GM21423 (cell line): ENCODE results near the gene YWHAB.

Source experiments
- ATAC-seq: cut with Tn5 transposase; IDR thresholded peaks from one replicate; pipeline ENCODE4 v1.9.1; 2021; ENCODE audit warnings: mild to moderate bottlenecking, moderate library complexity; ENCODE audit not compliant: unreplicated experiment

YWHAB gene

DNA sequence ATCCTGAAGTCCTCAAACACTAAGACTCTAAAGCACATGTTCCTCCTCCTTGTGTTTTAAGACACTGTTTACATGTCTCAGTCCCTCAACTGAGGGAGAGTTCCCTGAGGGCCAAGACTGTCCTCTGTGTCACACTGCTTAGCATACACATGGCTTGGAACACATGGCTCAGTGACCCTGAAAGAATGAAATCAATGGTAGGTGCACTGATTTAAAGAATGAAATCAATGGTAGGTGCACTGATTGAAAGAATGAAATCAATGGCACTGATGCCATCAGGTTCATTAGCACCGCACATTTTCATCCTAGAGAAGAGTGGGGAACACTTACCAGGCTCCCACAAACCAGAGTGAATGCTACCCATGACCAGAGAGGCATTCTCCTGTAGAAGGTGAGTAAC lies 64.9 kb downstream of the YWHAB start:
- no peak for ATAC-seq

DNA sequence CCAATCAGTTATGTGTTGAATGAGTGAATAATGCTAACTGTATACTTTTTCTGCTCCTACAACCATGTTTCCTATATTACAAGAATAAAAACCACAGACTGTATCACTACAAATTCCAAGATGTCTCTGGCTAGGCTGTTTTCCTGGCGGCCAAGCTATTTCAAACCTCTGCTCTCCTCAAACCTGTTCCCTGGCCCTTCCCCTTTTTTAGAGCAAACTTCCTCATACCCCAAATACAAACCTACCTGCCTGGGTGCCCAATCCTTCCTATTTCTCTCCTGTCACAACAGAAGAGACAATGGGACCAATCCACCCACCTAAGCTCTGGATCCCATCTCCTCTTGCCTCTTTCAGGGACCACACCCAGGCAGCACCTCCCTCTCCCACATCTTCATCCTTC lies 67.2 kb downstream of the YWHAB start:
- no peak for ATAC-seq

DNA sequence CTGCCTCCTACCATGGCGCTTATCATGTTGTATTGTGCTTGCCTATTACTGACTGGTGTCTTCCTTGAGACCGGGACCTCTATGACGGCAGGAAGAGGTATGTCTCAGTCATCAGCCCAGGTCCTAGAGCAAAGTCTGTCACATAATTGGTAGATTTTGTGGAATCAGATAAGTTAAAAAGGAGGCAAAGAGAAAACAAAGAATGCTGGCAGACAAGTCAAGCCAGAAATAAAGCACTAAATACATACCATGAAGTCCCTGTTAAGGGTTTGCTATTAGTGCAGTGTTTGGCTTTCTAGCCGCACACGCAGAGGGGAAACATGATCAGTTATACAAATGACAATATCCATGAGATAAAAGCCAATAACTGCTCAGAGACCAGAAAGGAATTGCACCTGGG lies 68.7 kb downstream of the YWHAB start:
- ATAC-seq = no peak

DNA sequence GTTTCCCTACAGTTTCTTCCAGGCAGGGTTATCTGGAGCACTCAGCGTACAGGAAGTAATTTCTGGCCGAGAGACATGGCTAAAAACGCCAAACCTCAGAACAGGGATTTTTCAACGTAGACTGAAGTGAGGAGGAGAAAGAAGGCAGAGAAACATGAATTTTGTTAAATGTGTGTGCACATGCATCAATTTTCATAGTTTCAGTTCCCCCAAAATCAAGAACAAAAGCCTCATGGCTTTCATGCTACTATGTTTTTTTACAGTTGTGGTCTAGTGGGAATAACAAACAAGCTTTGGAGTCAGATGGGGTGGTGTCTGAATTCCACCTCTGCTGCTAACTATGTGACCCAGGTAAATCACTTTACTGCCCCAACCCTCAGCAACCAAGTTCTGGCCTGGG lies 69.8 kb downstream of the YWHAB start:
- no peak for ATAC-seq

DNA sequence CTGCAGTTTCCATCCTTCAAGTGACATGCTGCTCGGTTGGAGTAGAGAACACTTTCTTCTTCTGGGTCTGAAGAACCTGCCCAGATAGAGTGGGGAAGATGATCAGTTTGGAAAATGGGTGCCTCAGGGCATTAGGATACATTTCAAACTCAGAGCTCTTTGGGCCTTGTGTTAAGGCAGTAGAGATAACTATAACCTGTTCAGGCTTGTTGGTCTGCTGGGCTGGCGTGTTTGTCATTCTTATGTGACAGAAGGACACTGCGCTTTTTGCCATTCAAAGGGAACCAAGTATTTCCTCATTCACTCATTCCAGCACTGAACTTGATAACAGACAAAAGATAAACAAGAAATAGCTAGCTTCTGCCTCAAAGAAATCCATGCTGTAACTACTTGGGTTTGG lies 70.9 kb downstream of the YWHAB start:
- no peak for ATAC-seq
